Caco-2 (cell line): Measurements from ENCODE around the gene PIPOX. TPM values are rescaled to one million over a fixed set of nuclear protein-coding genes. Genes with fewer than 3 reads are reported as not detected.

Source experiments
- BruUV-seq: library from RNA; stranded (reverse); fragments of 400-500 nt; replicated peaks from 2 replicates; lab custom pipeline; 2021; lab: Mats Ljungman, UMichigan
- CTCF ChIA-PET: fragments of 300-600 bp; sonication (Branson Sonifier 250); formaldehyde crosslinking; loops from one replicate; lab custom pipeline; 2022; ENCODE audit warnings: antibody characterized with exemption; lab: Charles Lee
- POLR2A ChIA-PET: fragments of 300-600 bp; sonication (Branson Sonifier 250); formaldehyde crosslinking; loops from one replicate; lab custom pipeline; 2022; ENCODE audit warnings: antibody characterized with exemption; lab: Charles Lee
- DNase-seq, 2 experiments: peaks; one replicate each; pipeline versions ENCODE4 v3.0.0 to v3.0.0-alpha.2; 2020 to 2022
- H3K27me3 ChIP-seq: replicated peaks from 2 replicates; pipeline ENCODE4 v1.6.0; 2011; ENCODE audit warnings: low read length; ENCODE audit not compliant: control insufficient read depth, insufficient read depth
- H3K36me3 ChIP-seq: 2 replicates; pipeline ENCODE4 v1.5.1; 2011; ENCODE audit warnings: low read length; ENCODE audit not compliant: control insufficient read depth, insufficient read depth
- H3K4me1 ChIP-seq: fragments of 250-450 bp; sonication (Bioruptor Pico); 2 replicates; pipeline ENCODE4 v1.5.1; 2020; ENCODE audit warnings: mild to moderate bottlenecking
- H3K4me3 ChIP-seq: 2 replicates; pipeline ENCODE4 v1.5.1; 2011; ENCODE audit warnings: low read depth, mild to moderate bottlenecking, control low read depth, low read length
- H3K9me3 ChIP-seq: fragments of 250-450 bp; sonication (Bioruptor Pico); 2 replicates; pipeline ENCODE4 v1.5.1; 2020; ENCODE audit warnings: mild to moderate bottlenecking, moderate library complexity
- H3K27ac Mint-ChIP-seq: one replicate; pipeline ENCODE4 v1.8.0; 2022; ENCODE audit warnings: mixed read lengths; ENCODE audit not compliant: unreplicated experiment
- H3K27me3 Mint-ChIP-seq: one replicate; pipeline ENCODE4 v1.8.0; 2022; ENCODE audit warnings: mixed read lengths; ENCODE audit not compliant: insufficient read depth, unreplicated experiment
- H3K36me3 Mint-ChIP-seq: one replicate; pipeline ENCODE4 v1.8.0; 2022; ENCODE audit warnings: mild to moderate bottlenecking, mixed read lengths; ENCODE audit not compliant: insufficient read depth, unreplicated experiment
- H3K4me1 Mint-ChIP-seq: one replicate; pipeline ENCODE4 v1.8.0; 2022; ENCODE audit warnings: low read depth, mixed read lengths; ENCODE audit not compliant: unreplicated experiment
- H3K4me3 Mint-ChIP-seq: one replicate; pipeline ENCODE4 v1.8.0; 2022; ENCODE audit warnings: mild to moderate bottlenecking, moderate library complexity, mixed read lengths; ENCODE audit not compliant: unreplicated experiment
- H3K9me3 Mint-ChIP-seq: one replicate; pipeline ENCODE4 v1.8.0; 2022; ENCODE audit warnings: mixed read lengths; ENCODE audit not compliant: unreplicated experiment
- CTCF ChIP-seq, 2 experiments: fragments of 200-600 bp in 1 of 2; IDR thresholded peaks; 1 replicate in 1 of 2; 2 replicates in 1 of 2; pipeline versions ENCODE4 v1.5.1 to v1.8.0; 2011 to 2022; ENCODE audit warnings: antibody characterized with exemption in 1 of 2, control low read depth in 1 of 2, inconsistent platforms in 1 of 2, low read depth in 1 of 2, low read length in 1 of 2, mild to moderate bottlenecking in 1 of 2, moderate library complexity in 1 of 2; ENCODE audit not compliant: insufficient read depth in 1 of 2, severe bottlenecking in 1 of 2, unreplicated experiment in 1 of 2
- intact Hi-C: fragments of 100-400 bp; cut with micrococcal nuclease; formaldehyde crosslinking; loops from one replicate; pipeline ENCODE4 v1.10.0; 2022; ENCODE audit not compliant: unreplicated experiment
- total RNA-seq: library from RNA; stranded (reverse); gene quantifications from 2 replicates; pipeline ENCODE4 v1.2.3, GENCODE V29; 2022

PIPOX gene
- total RNA-seq, 1 experiment from 2014 or later = 2.2 TPM

GRCh38 chr17:29100296-29100695 lies 57.4 kb downstream of the PIPOX start:
- no peak for DNase-seq
- Mint-ChIP-seq H3K27me3 (no peaks in the 10 kb centered on the region), H3K4me3 (no peak overlapping the region), H3K9me3 (no peaks in the 10 kb centered on the region), H3K36me3 (peaks cover 16% of the 10 kb centered on the region), H3K4me1 (no peaks in the 10 kb centered on the region), H3K27ac (no peak overlapping the region)
- intact Hi-C loops = no loop called here
- Histone ChIP-seq H3K9me3 (no peaks in the 10 kb centered on the region), H3K4me1 (no peaks in the 10 kb centered on the region), H3K27me3 (no peaks in the 10 kb centered on the region), H3K4me3 (no peak overlapping the region), H3K36me3 (peaks cover 5% of the 10 kb centered on the region; the same call in 1 of the 2 replicates)
- BruUV-seq = no TSS peak
- ChIA-PET CTCF (no interaction called here), POLR2A (no interaction called here)
- no peak for TF ChIP-seq CTCF (IDR thresholded peaks at IDR 0.05; ENCODE audit: insufficient read depth in 1 of 2, low read depth in 1 of 2, low read length in 1 of 2, severe bottlenecking in 1 of 2, unreplicated experiment in 1 of 2)

GRCh38 chr17:29102046-29102445 lies 59.1 kb downstream of the PIPOX start:
- ChIA-PET POLR2A (no interaction called here), CTCF (interaction anchor here (1.2 to 1.3 kb wide), 2 partner anchors 15 to 137 kb away, joined by 3 to 5 read pairs; no protein-coding TSS in a partner anchor)
- H3K4me3 Mint-ChIP-seq = no peak overlapping the region

GRCh38 chr17:29102741-29103181 lies 59.8 kb downstream of the PIPOX start:
- Mint-ChIP-seq H3K36me3 (peaks cover 24% of the 10 kb centered on the region), H3K27me3 (no peaks in the 10 kb centered on the region), H3K27ac (no peak overlapping the region), H3K4me3 (no peak overlapping the region), H3K4me1 (no peaks in the 10 kb centered on the region), H3K9me3 (no peaks in the 10 kb centered on the region)
- H3K9me3 ChIP-seq = no peaks in the 10 kb centered on the region
- H3K4me1 ChIP-seq = peaks cover 2% of the 10 kb centered on the region; the same call in 1 of the 2 replicates
- no TSS peak for BruUV-seq
- POLR2A ChIA-PET = no interaction called here
- peaks cover 5% of the 10 kb centered on the region; the same call in 1 of the 2 replicates for H3K36me3 ChIP-seq
- H3K4me3 ChIP-seq = no peak overlapping the region
- H3K27me3 ChIP-seq = no peaks in the 10 kb centered on the region
- CTCF ChIA-PET = interaction anchor here (1.2 kb wide), 1 partner anchor 15 kb away, joined by 3 read pairs; no protein-coding TSS in a partner anchor
- no peak for TF ChIP-seq CTCF (IDR thresholded peaks at IDR 0.05; ENCODE audit: insufficient read depth in 1 of 2, low read depth in 1 of 2, low read length in 1 of 2, severe bottlenecking in 1 of 2, unreplicated experiment in 1 of 2)
- intact Hi-C loops = no loop called here
- DNase-seq = no peak

More at GRCh38 chr17:29102046-29102445, 59.1 kb downstream of the PIPOX start:
- Mint-ChIP-seq H3K4me1 (no peaks in the 10 kb centered on the region), H3K27me3 (no peaks in the 10 kb centered on the region), H3K27ac (no peak overlapping the region), H3K9me3 (no peaks in the 10 kb centered on the region), H3K36me3 (peaks cover 23% of the 10 kb centered on the region)
- no peak for DNase-seq
- Histone ChIP-seq H3K27me3 (no peaks in the 10 kb centered on the region), H3K9me3 (no peaks in the 10 kb centered on the region), H3K36me3 (peaks cover 6% of the 10 kb centered on the region; the same call in 1 of the 2 replicates), H3K4me3 (no peak overlapping the region), H3K4me1 (no peaks in the 10 kb centered on the region)
- BruUV-seq = no TSS peak
- no peak for TF ChIP-seq CTCF (IDR thresholded peaks at IDR 0.05; ENCODE audit: insufficient read depth in 1 of 2, low read depth in 1 of 2, low read length in 1 of 2, severe bottlenecking in 1 of 2, unreplicated experiment in 1 of 2)
- intact Hi-C loops = no loop called here
